Mucosa of descending colon (tissue), 3 donors: ENCODE data around the gene LAMP2. TPM values are rescaled to one million over a fixed set of nuclear protein-coding genes. Genes with fewer than 3 reads are reported as not detected.

Experiments used
- ATAC-seq: fragments of 200-7000 bp; cut with Tn5 transposase; one replicate; pipeline ENCODE4 v1.9.1; 2020; ENCODE audit warnings: mild to moderate bottlenecking, moderate library complexity
- DNase-seq, 3 donors: peaks; one replicate each; pipeline ENCODE4 v3.0.0-alpha.2; 2020
- H3K36me3 ChIP-seq: fragments of 200-600 bp; one replicate; pipeline ENCODE4 v1.8.0; 2021; ENCODE audit warnings: low read depth, mild to moderate bottlenecking
- H3K4me1 ChIP-seq: fragments of 200-600 bp; one replicate; pipeline ENCODE4 v1.8.0; 2021; ENCODE audit warnings: low read depth, mild to moderate bottlenecking
- H3K4me3 ChIP-seq: fragments of 200-600 bp; one replicate; pipeline ENCODE4 v1.8.0; 2021; ENCODE audit warnings: mild to moderate bottlenecking
- H3K9me3 ChIP-seq: fragments of 200-600 bp; one replicate; pipeline ENCODE4 v1.8.0; 2021; ENCODE audit warnings: mild to moderate bottlenecking
- intact Hi-C, 2 donors: fragments of 100-400 bp; cut with DNase I in 1 of 2; cut with micrococcal nuclease in 1 of 2; formaldehyde crosslinking; loops; one replicate each; pipeline versions ENCODE4 v1.11.0 to v1.11.1; 2022; cut with DNase I, micrococcal nuclease
- total RNA-seq, 3 donors: library from RNA; stranded (reverse); fragmentation: NEBNext Ultra II Directional in 2 of 3; extraction: Animal tissue kit (Norgen Biotek cat#: 25700) in 2 of 3; gene quantifications; one replicate each; pipeline versions ENCODE4 v1.2.1 to v1.2.4, GENCODE V29; 2021 to 2023
- TF ChIP-seq, protein P1 (sequence below): fragments of 200-600 bp; IDR thresholded peaks from one replicate; pipeline ENCODE4 v1.8.0; 2022; ENCODE audit warnings: antibody characterized with exemption, mild to moderate bottlenecking
- donor health status: DM: no; HTN: no; CAD: no; lungs with moderate emphysema.
- donor health status: DM: no; HTN: no; CAD: no.
- donor health status: DM: no; HTN: yes; CAD: no.

LAMP2 gene
- total RNA-seq, 3 donors from 2014 or later, result 75.1 to 90.0 (median 79.0) TPM

DNA sequence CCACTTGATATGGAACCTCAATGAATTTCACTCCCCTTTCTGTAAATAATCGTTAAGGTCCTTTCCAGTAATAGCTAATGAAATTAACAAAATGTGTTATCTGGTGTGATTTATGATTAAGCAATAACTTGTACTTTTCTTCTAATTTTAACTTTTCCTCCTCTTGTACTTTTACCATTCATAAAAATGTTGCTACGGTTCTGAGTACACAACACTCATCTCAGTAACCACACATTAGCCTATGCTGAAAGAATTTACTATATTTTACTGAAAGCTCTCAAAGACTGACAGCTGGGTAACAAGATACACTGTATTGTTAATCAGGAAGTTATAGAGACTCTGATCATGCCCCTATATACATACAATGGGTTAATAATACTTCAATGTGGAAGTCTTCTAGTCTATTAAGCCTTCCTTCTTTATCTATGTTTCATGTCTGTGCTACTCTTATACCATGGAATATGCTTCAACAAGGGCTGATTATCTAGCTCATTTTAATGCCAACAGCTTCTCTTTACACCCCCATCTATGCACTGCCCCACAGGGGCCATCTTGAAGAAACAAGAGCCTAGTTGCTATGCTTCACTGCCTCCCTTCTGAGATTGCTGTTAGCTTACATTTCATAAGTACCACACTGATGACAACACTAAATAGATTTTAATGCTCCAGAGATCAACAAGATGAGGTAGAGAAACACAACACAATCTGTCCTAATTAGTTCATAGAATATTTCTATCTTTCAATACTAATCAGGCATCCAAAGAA lies 39.1 kb downstream of the LAMP2 start:
- Histone ChIP-seq H3K4me1 (no peaks in the 10 kb centered on the region), H3K36me3 (no peaks in the 10 kb centered on the region), H3K9me3 (no peaks in the 10 kb centered on the region), H3K4me3 (no peak overlapping the region)
- intact Hi-C loops, result no loop called here
- TF ChIP-seq, protein P1, sequence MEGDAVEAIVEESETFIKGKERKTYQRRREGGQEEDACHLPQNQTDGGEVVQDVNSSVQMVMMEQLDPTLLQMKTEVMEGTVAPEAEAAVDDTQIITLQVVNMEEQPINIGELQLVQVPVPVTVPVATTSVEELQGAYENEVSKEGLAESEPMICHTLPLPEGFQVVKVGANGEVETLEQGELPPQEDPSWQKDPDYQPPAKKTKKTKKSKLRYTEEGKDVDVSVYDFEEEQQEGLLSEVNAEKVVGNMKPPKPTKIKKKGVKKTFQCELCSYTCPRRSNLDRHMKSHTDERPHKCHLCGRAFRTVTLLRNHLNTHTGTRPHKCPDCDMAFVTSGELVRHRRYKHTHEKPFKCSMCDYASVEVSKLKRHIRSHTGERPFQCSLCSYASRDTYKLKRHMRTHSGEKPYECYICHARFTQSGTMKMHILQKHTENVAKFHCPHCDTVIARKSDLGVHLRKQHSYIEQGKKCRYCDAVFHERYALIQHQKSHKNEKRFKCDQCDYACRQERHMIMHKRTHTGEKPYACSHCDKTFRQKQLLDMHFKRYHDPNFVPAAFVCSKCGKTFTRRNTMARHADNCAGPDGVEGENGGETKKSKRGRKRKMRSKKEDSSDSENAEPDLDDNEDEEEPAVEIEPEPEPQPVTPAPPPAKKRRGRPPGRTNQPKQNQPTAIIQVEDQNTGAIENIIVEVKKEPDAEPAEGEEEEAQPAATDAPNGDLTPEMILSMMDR, result no peak
- ATAC-seq (no peak), DNase-seq (no peak)

DNA sequence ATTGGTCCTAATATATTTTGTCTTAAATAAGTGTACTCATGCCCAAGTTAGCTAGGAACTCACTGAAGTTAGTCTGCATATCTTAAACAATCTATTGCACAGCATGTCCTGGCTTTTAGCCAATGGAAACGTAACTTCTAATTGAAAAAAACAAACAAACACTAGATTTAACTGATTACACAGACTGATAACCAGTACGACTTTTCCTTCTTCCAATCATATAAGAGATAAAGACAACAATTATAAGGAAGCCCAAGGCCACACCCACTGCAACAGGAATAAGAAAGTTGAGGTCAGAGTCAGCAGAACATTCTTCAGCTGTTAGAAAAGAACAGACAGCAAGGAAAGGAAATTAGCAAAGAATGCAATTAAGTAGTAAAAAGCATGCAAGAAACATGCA lies 40.8 kb downstream of the LAMP2 start:
- ATAC-seq (peak; percentile 70), DNase-seq (peak in 1 of 3 donors; percentile 7)
- Histone ChIP-seq H3K4me1 (no peaks in the 10 kb centered on the region), H3K36me3 (no peaks in the 10 kb centered on the region), H3K4me3 (no peak overlapping the region), H3K9me3 (no peaks in the 10 kb centered on the region)
- TF ChIP-seq, protein P1, result no peak
- intact Hi-C loops, result no loop called here

DNA sequence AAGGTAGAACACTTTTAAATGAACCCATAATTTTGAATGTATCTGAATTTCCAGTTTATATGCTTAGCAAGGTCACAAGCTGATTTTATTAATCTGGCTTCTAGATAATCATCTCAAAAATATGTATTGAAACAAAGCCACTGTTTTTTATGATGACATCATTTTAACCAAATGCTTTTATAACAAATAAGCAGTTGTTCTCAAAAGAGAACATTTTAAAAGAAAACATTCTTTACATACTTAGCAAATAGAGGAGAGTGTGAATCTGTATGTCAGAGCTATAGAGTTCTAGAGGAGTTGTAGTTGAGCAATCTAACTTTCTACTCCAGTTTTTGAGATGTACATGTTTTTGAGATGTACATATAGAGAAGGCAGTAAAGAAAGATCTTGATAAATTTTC lies 42.5 kb downstream of the LAMP2 start:
- no peak for DNase-seq
- intact Hi-C loops, result no loop called here
- TF ChIP-seq, protein P1, result no peak
- H3K4me1 ChIP-seq, result no peaks in the 10 kb centered on the region
- H3K4me3 ChIP-seq, result no peak overlapping the region
- ATAC-seq, result no peak
- no peaks in the 10 kb centered on the region for H3K36me3 ChIP-seq
- H3K9me3 ChIP-seq, result no peaks in the 10 kb centered on the region

DNA sequence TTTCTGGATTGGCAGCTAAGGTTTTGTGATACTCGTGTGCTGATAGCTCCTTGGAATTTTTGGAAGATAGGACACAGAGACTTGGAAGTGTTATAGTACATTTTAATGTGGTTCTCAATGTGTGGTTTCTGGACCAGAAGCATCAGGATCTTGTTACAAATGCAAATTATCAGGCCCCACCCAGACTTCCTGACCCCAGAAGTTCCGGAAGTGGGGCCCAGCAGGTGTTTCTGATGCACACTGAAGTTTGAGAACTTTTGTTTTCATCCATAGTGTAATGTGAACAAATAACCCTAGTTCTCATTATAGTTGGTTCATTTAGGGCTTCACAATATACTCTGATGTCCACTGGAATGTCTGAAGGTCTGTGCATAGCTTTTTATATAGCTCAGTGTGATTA lies 49.6 kb downstream of the LAMP2 start:
- no peaks in the 10 kb centered on the region for H3K4me1 ChIP-seq
- TF ChIP-seq, protein P1, result no peak

DNA sequence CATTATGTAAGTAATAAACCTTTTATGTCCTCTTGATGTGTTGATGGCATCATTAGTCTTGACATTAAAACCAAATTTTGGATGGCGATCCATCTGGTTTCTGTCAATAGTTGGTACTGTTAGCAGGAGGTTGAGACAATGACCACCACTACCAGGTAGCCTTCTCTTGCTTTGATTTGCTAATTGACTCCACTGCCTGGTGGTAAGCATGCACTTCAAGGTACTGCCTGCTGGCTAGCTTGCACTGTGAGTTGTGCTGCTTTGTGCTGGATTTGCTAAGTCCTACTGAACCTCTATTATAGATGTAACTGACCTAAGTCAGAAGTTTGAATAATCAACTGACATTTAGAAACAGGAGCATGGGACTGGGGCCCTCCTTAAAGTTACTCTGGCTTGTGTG lies 60.9 kb downstream of the LAMP2 start:
- no peaks in the 10 kb centered on the region for H3K9me3 ChIP-seq
- H3K4me1 ChIP-seq, result no peaks in the 10 kb centered on the region
- no peak for DNase-seq
- H3K36me3 ChIP-seq, result no peaks in the 10 kb centered on the region
- no peak overlapping the region for H3K4me3 ChIP-seq
- no peak for ATAC-seq
- intact Hi-C loops, result no loop called here
- TF ChIP-seq, protein P1, result no peak

More for the DNA sequence above, 49.6 kb downstream of the LAMP2 start:
- Histone ChIP-seq H3K4me3 (no peak overlapping the region), H3K9me3 (no peaks in the 10 kb centered on the region), H3K36me3 (no peaks in the 10 kb centered on the region)
- peak; percentile 38 for ATAC-seq
- intact Hi-C loops, result no loop called here
- DNase-seq, result no peak

DNA sequence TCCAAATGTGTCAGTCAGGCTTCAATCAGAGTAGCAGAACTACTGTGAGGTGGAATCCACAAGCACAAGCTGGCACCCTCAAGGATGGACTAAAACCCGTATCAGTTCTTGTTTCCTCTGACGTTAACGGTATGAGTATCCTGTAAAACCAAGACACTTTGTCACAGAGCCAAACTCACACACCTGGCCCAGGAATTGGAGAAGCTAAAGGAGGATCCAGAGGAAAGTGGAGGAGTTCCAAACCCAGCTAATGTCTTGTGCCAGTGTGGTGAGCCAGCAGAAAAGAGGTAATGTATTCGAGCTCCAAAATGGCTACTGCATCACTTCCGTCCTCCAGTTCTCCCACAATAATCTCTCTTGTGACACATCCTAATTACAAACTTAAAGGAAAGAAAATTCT lies 62.5 kb downstream of the LAMP2 start:
- ATAC-seq (no peak), DNase-seq (no peak)
- H3K4me3 ChIP-seq, result no peak overlapping the region
- intact Hi-C loops, result no loop called here
- H3K9me3 ChIP-seq, result no peaks in the 10 kb centered on the region
- TF ChIP-seq, protein P1, result no peak
- H3K36me3 ChIP-seq, result no peaks in the 10 kb centered on the region
- H3K4me1 ChIP-seq, result no peaks in the 10 kb centered on the region
